Heart left ventricle (tissue), 16 donors: ENCODE measurements around the gene PEA15. TPM values are rescaled to one million over a fixed set of nuclear protein-coding genes. Genes with fewer than 3 reads are reported as not detected.

ENCODE experiments used
- ATAC-seq, 4 donors: fragments of 200-7000 bp; cut with Tn5 transposase; one replicate each; pipeline ENCODE4 v1.9.1; 2020 to 2022; ENCODE audit warnings: moderate library complexity in 4 of 4, mild to moderate bottlenecking in 3 of 4, moderate number of reproducible peaks in 1 of 4
- DNase-seq, 5 donors: peaks; one replicate each; pipeline ENCODE4 v3.0.0-alpha.2; 2020
- H3K27ac ChIP-seq, 12 donors: fragments of 200-600 bp; sonication (generic) in 4 of 12; one replicate each; pipeline versions ENCODE4 v1.5.0 to v1.8.0; 2016 to 2022; ENCODE audit warnings: mild to moderate bottlenecking in 2 of 12
- H3K27me3 ChIP-seq, 9 donors: fragments of 200-600 bp; sonication (generic) in 2 of 9; one replicate each; pipeline versions ENCODE4 v1.5.1 to v1.8.0; 2016 to 2022; ENCODE audit warnings: mild to moderate bottlenecking in 3 of 9
- H3K36me3 ChIP-seq, 9 donors: fragments of 200-600 bp; sonication (generic) in 2 of 9; one replicate each; pipeline versions ENCODE4 v1.5.0 to v1.8.0; 2018 to 2022; ENCODE audit warnings: mild to moderate bottlenecking in 2 of 9
- H3K4me1 ChIP-seq, 12 donors: fragments of 200-600 bp; sonication (generic) in 4 of 12; one replicate each; pipeline versions ENCODE4 v1.5.0 to v1.8.0; 2016 to 2022; ENCODE audit warnings: mild to moderate bottlenecking in 3 of 12
- H3K4me3 ChIP-seq, 12 donors: fragments of 200-600 bp; sonication (generic) in 4 of 12; one replicate each; pipeline versions ENCODE4 v1.5.0 to v1.8.0; 2017 to 2022; ENCODE audit warnings: mild to moderate bottlenecking in 9 of 12, moderate library complexity in 4 of 12
- H3K9me3 ChIP-seq, 12 donors: fragments of 200-600 bp; sonication (generic) in 4 of 12; one replicate each; pipeline versions ENCODE4 v1.5.0 to v1.8.0; 2016 to 2022; ENCODE audit warnings: mild to moderate bottlenecking in 1 of 12
- POLR2A ChIP-seq, 2 donors: fragments of 450-650 bp; IDR thresholded peaks; one replicate each; pipeline ENCODE4 v1.6.1; 2017; ENCODE audit warnings: antibody characterized with exemption in 2 of 2, mild to moderate bottlenecking in 2 of 2, moderate library complexity in 2 of 2
- WGBS, 4 donors: extraction: QIAGEN DNeasy Blood & Tissue Kit in 2 of 4; methylation state at CpG; one replicate each; pipeline versions ENCODE4 v1.1.5 to v1.1.7; 2013 to 2018; 5-methylcytosine and 5-hydroxymethylcytosine counted together
- intact Hi-C, 10 donors: fragments of 100-400 bp; cut with DNase I; formaldehyde crosslinking; loops; one replicate each; pipeline versions ENCODE4 v1.11.1 to v1.14.2; 2022
- polyA plus RNA-seq, 2 donors: library from polyadenylated mRNA; stranded (reverse); fragments of 200-250 nt; gene quantifications; one replicate each; pipeline ENCODE4 v1.2.3, GENCODE V29; 2013
- total RNA-seq, 9 donors: library from RNA; depleted of rRNA in 2 of 9; stranded (reverse); fragments of >200 nt in 2 of 9; fragmentation: NEBNext Ultra II Directional in 3 of 9; extraction: Animal tissue kit (Norgen Biotek cat#: 25700) in 3 of 9; gene quantifications; one replicate each; pipeline versions ENCODE4 v1.1.0 to v1.2.4, GENCODE V29; 2016 to 2023
- TF ChIP-seq, protein P1 (sequence below), 12 donors: fragments of 200-600 bp; sonication (generic) in 4 of 12; IDR thresholded peaks; one replicate each; pipeline versions ENCODE4 v1.5.0 to v1.8.0; 2018 to 2022; ENCODE audit warnings: antibody characterized with exemption in 12 of 12, mild to moderate bottlenecking in 5 of 12
- donor health status: ischemic (EF 13 %, LVEDD 7.1; RV severe dilation, severe dysfunction).
- donor health status: healthy with polysubstance abuse.
- donor health status: DM: no; HTN: yes; CAD: no.
- donor health status: DM: no; HTN: no; CAD: no.
- donor health status: ischemic (EF 25% LVEDD 6.9; RV normal size, moderate dysfunction).
- donor health status: ischemic (EF 25% LVEDD 5.7; RV mildly dilated, moderate dysfunction).
- donor health status: healthy.
- donor health status: DM: yes; HTN: yes; CAD: no.
- donor health status: ischemic (EF 35%, LVEDD 5.7; RV mildly dilated, moderate dysfunction).
- donor health status: nonischemic (EF 11% LVEDD 7.7; RV severe dilation, severe dysfunction).
- donor health status: DM: yes; HTN: yes; CAD: no.
- donor health status: PGD.
- donor health status: ischemic (EF 29% LVEDD 5.4; RV normal size, mild dysfunction).
- donor health status: nonischemic (EF 23%, LVEDD 6.1; RV moderate dilation, normal function).

Gene PEA15
- total and polyA plus RNA-seq, 11 donors: 134 to 1,078 (median 290) TPM

GRCh38 chr1:160214481-160215140 lies 9.4 kb downstream of the PEA15 start:
- WGBS, 4 donors: 77 to 85% (median 84%) methylated on average over 3 of the region's 3 CpGs
- Histone ChIP-seq H3K27me3 (no peaks in the 10 kb centered on the region), H3K4me1 (peaks cover 3 to 61% (median 41%) of the 10 kb centered on the region in 12 donors), H3K36me3 (peaks cover 0 to 99% (median 85%) of the 10 kb centered on the region in 9 donors), H3K4me3 (no peak overlapping the region), H3K9me3 (no peaks in the 10 kb centered on the region), H3K27ac (no peak overlapping the region)
- no peak for ATAC-seq
- TF ChIP-seq, protein P1, sequence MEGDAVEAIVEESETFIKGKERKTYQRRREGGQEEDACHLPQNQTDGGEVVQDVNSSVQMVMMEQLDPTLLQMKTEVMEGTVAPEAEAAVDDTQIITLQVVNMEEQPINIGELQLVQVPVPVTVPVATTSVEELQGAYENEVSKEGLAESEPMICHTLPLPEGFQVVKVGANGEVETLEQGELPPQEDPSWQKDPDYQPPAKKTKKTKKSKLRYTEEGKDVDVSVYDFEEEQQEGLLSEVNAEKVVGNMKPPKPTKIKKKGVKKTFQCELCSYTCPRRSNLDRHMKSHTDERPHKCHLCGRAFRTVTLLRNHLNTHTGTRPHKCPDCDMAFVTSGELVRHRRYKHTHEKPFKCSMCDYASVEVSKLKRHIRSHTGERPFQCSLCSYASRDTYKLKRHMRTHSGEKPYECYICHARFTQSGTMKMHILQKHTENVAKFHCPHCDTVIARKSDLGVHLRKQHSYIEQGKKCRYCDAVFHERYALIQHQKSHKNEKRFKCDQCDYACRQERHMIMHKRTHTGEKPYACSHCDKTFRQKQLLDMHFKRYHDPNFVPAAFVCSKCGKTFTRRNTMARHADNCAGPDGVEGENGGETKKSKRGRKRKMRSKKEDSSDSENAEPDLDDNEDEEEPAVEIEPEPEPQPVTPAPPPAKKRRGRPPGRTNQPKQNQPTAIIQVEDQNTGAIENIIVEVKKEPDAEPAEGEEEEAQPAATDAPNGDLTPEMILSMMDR (IDR thresholded peaks at IDR 0.05): no peak
- no peak for TF ChIP-seq POLR2A (IDR thresholded peaks at IDR 0.05)
- intact Hi-C loops: loop anchor here in 3 of 10 donors (5.0 kb wide), 3 partner anchors 33 to 78 kb away; no protein-coding TSS in a partner anchor
- DNase-seq: no peak

- Histone ChIP-seq H3K4me3 (no peak overlapping the region), H3K27me3 (no peaks in the 10 kb centered on the region), H3K27ac (peak overlapping the region in 3 of 12 donors; percentile 6 to 80 (median 16)), H3K4me1 (peaks cover 3 to 54% (median 32%) of the 10 kb centered on the region in 12 donors), H3K36me3 (peaks cover 0 to 100% (median 94%) of the 10 kb centered on the region in 9 donors), H3K9me3 (no peaks in the 10 kb centered on the region)
- DNase-seq: no peak
- intact Hi-C loops: loop anchor here in 2 of 10 donors (5.0 kb wide), 2 partner anchors 36 to 76 kb away; no protein-coding TSS in a partner anchor
- no peak for ATAC-seq
- no peak for TF ChIP-seq POLR2A (IDR thresholded peaks at IDR 0.05)
- TF ChIP-seq, protein P1 (IDR thresholded peaks at IDR 0.05): no peak
These were observed 11.1 kb downstream of the PEA15 start for GRCh38 chr1:160216301-160216700.

GRCh38 chr1:160217481-160218051 lies 12.4 kb downstream of the PEA15 start:
- TF ChIP-seq POLR2A (IDR thresholded peaks at IDR 0.05): no peak
- no peaks in the 10 kb centered on the region for H3K9me3 ChIP-seq
- H3K4me1 ChIP-seq: peaks cover 3 to 51% (median 32%) of the 10 kb centered on the region in 12 donors
- peaks cover 0 to 100% (median 94%) of the 10 kb centered on the region in 9 donors for H3K36me3 ChIP-seq
- DNase-seq (no peak), ATAC-seq (peak in 3 of 4 donors; percentile 9 to 29 (median 19))
- H3K27me3 ChIP-seq: no peaks in the 10 kb centered on the region
- H3K27ac ChIP-seq: peak overlapping the region in 10 of 12 donors; percentile 16 to 80 (median 36)
- intact Hi-C loops: loop anchor here in 5 of 10 donors (2.0 to 5.0 kb wide), 4 partner anchors 25 to 75 kb away; partner anchors contain the start of gene CASQ1 (in 1 of the 5)
- no peak overlapping the region for H3K4me3 ChIP-seq
- 46 to 67% (median 56%) methylated on average over 5 to 10 of the region's 10 CpGs for WGBS, 4 donors

GRCh38 chr1:160219062-160219929 lies 14.1 kb downstream of the PEA15 start:
- peaks cover 3 to 51% (median 32%) of the 10 kb centered on the region in 12 donors for H3K4me1 ChIP-seq
- DNase-seq: peak in 4 of 5 donors; percentile 55 to 67 (median 64)
- H3K27ac ChIP-seq: peak overlapping the region; percentile 17 to 80 (median 56)

More at GRCh38 chr1:160219062-160219929, 14.1 kb downstream of the PEA15 start:
- Histone ChIP-seq H3K36me3 (peaks cover 0 to 100% (median 94%) of the 10 kb centered on the region in 9 donors), H3K9me3 (no peaks in the 10 kb centered on the region), H3K27me3 (no peaks in the 10 kb centered on the region), H3K4me3 (no peak overlapping the region)
- no peak for TF ChIP-seq POLR2A (IDR thresholded peaks at IDR 0.05)
- TF ChIP-seq, protein P1 (IDR thresholded peaks at IDR 0.05): peak; percentile 49 to 78 (median 69)
- intact Hi-C loops: loop anchor here in 8 of 10 donors (1.0 to 5.0 kb wide), 6 partner anchors 26 to 118 kb away; partner anchors contain the start of gene CASQ1 (in 1 of the 8)
- peak; percentile 52 to 87 (median 82) for ATAC-seq
- WGBS, 4 donors: 29 to 39% (median 32%) methylated on average over 4 of the region's 4 CpGs
